SIG-M5 treated with dmso at 0.1 percent for 504 hours (cell line): ENCODE results near the gene RNF224.

Experiments
- DNase-seq: peaks from one replicate; lab custom pipeline; 2025; ENCODE audit not compliant: unreplicated experiment; lab: John Stamatoyannopoulos, UW

RNF224 gene

GRCh38 chr9:137270929-137271695 lies 43.8 kb downstream of the RNF224 start:
- DNase-seq: no peak

- no peak for DNase-seq
Observed at GRCh38 chr9:137271696-137272076, 44.4 kb downstream of the RNF224 start.

- DNase-seq: no peak
Observed at GRCh38 chr9:137272241-137273094, 45.2 kb downstream of the RNF224 start.

- no peak for DNase-seq
Observed at GRCh38 chr9:137273095-137273490, 45.8 kb downstream of the RNF224 start.

GRCh38 chr9:137273611-137274320 lies 46.5 kb downstream of the RNF224 start:
- DNase-seq: no peak

GRCh38 chr9:137275203-137275587 lies 47.9 kb downstream of the RNF224 start:
- DNase-seq: no peak

- no peak for DNase-seq
Observed at GRCh38 chr9:137275588-137276472, 48.5 kb downstream of the RNF224 start.

- DNase-seq: no peak
Observed at GRCh38 chr9:137276473-137277328, 49.4 kb downstream of the RNF224 start.

GRCh38 chr9:137277329-137278041 lies 50.2 kb downstream of the RNF224 start, which contains the start of gene TOR4A:
TSS of gene TOR4A (plus strand) at chr9:137277726. CDS start at chr9:137278690, 964 bp downstream.
- no peak for DNase-seq

GRCh38 chr9:137278061-137278701 lies 50.9 kb downstream of the RNF224 start:
- DNase-seq: no peak
